Measurements from ENCODE around the gene ZNF658. TPM values are rescaled to one million over a fixed set of nuclear protein-coding genes. Genes with fewer than 3 reads are reported as not detected.
"Not testable (repeated sequence)": the region's sequence is repeated elsewhere in the genome, so short reads cannot be mapped to it uniquely, and the experiment has no call there.

The ZNF658 gene
- total RNA-seq, 2 donors from 2014 or later = 2.5 to 3.2 TPM

GRCh38 chr9:66942400-66943155, 42.1 kb downstream of the ZNF658 start:
- intact Hi-C loops (cut with DNase I); H3K36me3 ChIP-seq; H3K27ac ChIP-seq; H3K27me3 ChIP-seq; H3K9ac ChIP-seq (ENCODE audit: low read depth in 2 of 2, low read length in 2 of 2); H3K4me3 ChIP-seq; DNase-seq; H3K4me1 ChIP-seq; H3K9me3 ChIP-seq: not testable (repeated sequence)

GRCh38 chr9:66952576-66952975, 52.1 kb downstream of the ZNF658 start:
- H3K4me1 ChIP-seq; DNase-seq; intact Hi-C loops (cut with DNase I); H3K9me3 ChIP-seq; H3K9ac ChIP-seq (ENCODE audit: low read depth in 2 of 2, low read length in 2 of 2); H3K36me3 ChIP-seq; H3K27me3 ChIP-seq; H3K27ac ChIP-seq; H3K4me3 ChIP-seq: not testable (repeated sequence)

Other genes with a start within 250 kb of the ZNF658 start
- not detected for gene SPATA31A3, start 91.8 kb downstream of the ZNF658 start, total RNA-seq

All from colonic mucosa (tissue), 4 donors.